GM12878 (cell line): ENCODE data around the gene UBE2E2. TPM values are rescaled to one million over a fixed set of nuclear protein-coding genes. Genes with fewer than 3 reads are reported as not detected.

ENCODE experiments used
- ATAC-seq: fragments of 200-7000 bp; cut with Tn5 transposase; 3 replicates; pipeline ENCODE4 v1.9.1; 2020; ENCODE audit warnings: mild to moderate bottlenecking, moderate library complexity
- BruUV-seq: library from RNA; stranded (reverse); fragments of 400-500 nt; replicated peaks from 2 replicates; lab custom pipeline; 2021; lab: Mats Ljungman, UMichigan
- CTCF ChIA-PET: fragments of 300-600 bp; sonication (Branson Sonifier 250); formaldehyde crosslinking; extraction: SDS; loops from one replicate; lab custom pipeline; 2021; ENCODE audit warnings: inconsistent platforms; lab: Yijun Ruan, JAX
- POLR2A ChIA-PET: fragments of 350-600 bp; formaldehyde crosslinking; extraction: SDS; loops from one replicate; lab custom pipeline; 2021; ENCODE audit warnings: inconsistent platforms; lab: Charles Lee
- RAD21 ChIA-PET: fragments of 300-600 bp; sonication (Branson Sonifier 250); formaldehyde crosslinking; loops from one replicate; lab custom pipeline; 2023; ENCODE audit warnings: antibody characterized with exemption; ENCODE audit not compliant: unreplicated experiment; lab: Charles Lee
- SMC1A ChIA-PET: fragments of 300-600 bp; sonication (Branson Sonifier 250); formaldehyde crosslinking; loops from one replicate; lab custom pipeline; 2023; ENCODE audit not compliant: unreplicated experiment, uncharacterized antibody; lab: Charles Lee
- DNase-seq: peaks from one replicate; pipeline ENCODE4 v3.0.0-alpha.2; 2011; ENCODE audit warnings: low read depth, low spot score
- FAIRE-seq: peaks from 3 replicates; lab custom pipeline; 2011; peaks lifted over from hg19 to GRCh38; lab: Jason Lieb, UNC
- H2AFZ ChIP-seq: 2 replicates; pipeline ENCODE4 v1.6.0; 2011; ENCODE audit warnings: low read depth, low read length, control low read depth; ENCODE audit not compliant: control insufficient read depth
- H3K27ac ChIP-seq: 2 replicates; pipeline ENCODE4 v1.5.1; 2011; ENCODE audit warnings: control low read depth; ENCODE audit not compliant: control insufficient read depth, insufficient read depth
- H3K27me3 ChIP-seq, 2 experiments: replicated peaks in 1 of 2; 2 replicates each; pipeline versions ENCODE4 v1.6.0 to v1.6.1; 2011; ENCODE audit warnings: low read length in 1 of 2; ENCODE audit not compliant: control insufficient read depth in 2 of 2, insufficient read depth in 2 of 2
- H3K36me3 ChIP-seq, 2 experiments: 2 replicates each; pipeline ENCODE4 v1.5.1; 2011; ENCODE audit warnings: low read length in 1 of 2; ENCODE audit not compliant: control insufficient read depth in 2 of 2, insufficient read depth in 2 of 2
- H3K4me1 ChIP-seq: 2 replicates; pipeline ENCODE4 v1.6.1; 2011; ENCODE audit warnings: mild to moderate bottlenecking, low read length, moderate library complexity, mixed read lengths; ENCODE audit not compliant: control insufficient read depth, insufficient read depth
- H3K4me2 ChIP-seq: 2 replicates; pipeline ENCODE4 v1.6.0; 2011; ENCODE audit warnings: control low read depth; ENCODE audit not compliant: control insufficient read depth, insufficient read depth
- H3K4me3 ChIP-seq: fragments of 200-600 bp; sonication (generic); 2 replicates; pipeline ENCODE4 v1.5.1; 2016
- H3K79me2 ChIP-seq: 2 replicates; pipeline ENCODE4 v1.6.0; 2011; ENCODE audit warnings: low read length; ENCODE audit not compliant: control insufficient read depth, insufficient read depth
- H3K9ac ChIP-seq: 2 replicates; pipeline ENCODE4 v1.8.0; 2011; ENCODE audit warnings: low read length, control low read depth, mixed read lengths; ENCODE audit not compliant: control insufficient read depth, insufficient read depth
- H3K9me3 ChIP-seq: replicated peaks from 3 replicates; pipeline ENCODE4 v1.5.1; 2011; ENCODE audit warnings: mild to moderate bottlenecking, low read length; ENCODE audit not compliant: control insufficient read depth, insufficient read depth
- H4K20me1 ChIP-seq: 2 replicates; pipeline ENCODE4 v1.6.0; 2011; ENCODE audit not compliant: control insufficient read depth, insufficient read depth
- CBFB ChIP-seq: IDR thresholded peaks from 2 replicates; pipeline ENCODE4 v1.6.1; 2016; ENCODE audit warnings: antibody characterized with exemption, low read depth
- CEBPB ChIP-seq, 2 experiments: fragments of 150-350 bp in 1 of 2; IDR thresholded peaks; 2 replicates each; pipeline ENCODE4 v1.6.1; 2012 to 2014; ENCODE audit warnings: low read depth in 2 of 2, low read length in 2 of 2, borderline replicate concordance in 1 of 2, inconsistent platforms in 1 of 2
- DPF2 ChIP-seq: fragments of 450-650 bp; IDR thresholded peaks from 2 replicates; pipeline ENCODE4 v1.6.1; 2017; ENCODE audit warnings: mild to moderate bottlenecking
- EGR1 ChIP-seq, 2 experiments: IDR thresholded peaks; 1 replicate in 1 of 2; 2 replicates in 1 of 2; pipeline ENCODE4 v1.6.1; 2011 to 2012; ENCODE audit warnings: low read depth in 2 of 2, low read length in 2 of 2, borderline replicate concordance in 1 of 2, mild to moderate bottlenecking in 1 of 2, moderate library complexity in 1 of 2
- EP300 ChIP-seq, 2 experiments: fragments of 150-350 bp in 1 of 2; IDR thresholded peaks; 2 replicates each; pipeline ENCODE4 v1.6.1; 2011 to 2012; ENCODE audit warnings: low read depth in 2 of 2, low read length in 2 of 2, borderline replicate concordance in 1 of 2, improper control_type of control experiment in 1 of 2, inconsistent platforms in 1 of 2; ENCODE audit not compliant: control insufficient read depth in 1 of 2
- HDAC2 ChIP-seq: fragments of 200-600 bp; sonication (generic); IDR thresholded peaks from 2 replicates; pipeline ENCODE4 v1.6.1; 2017
- HDGF ChIP-seq: fragments of 450-650 bp; IDR thresholded peaks from 2 replicates; pipeline ENCODE4 v1.6.1; 2016; ENCODE audit warnings: antibody characterized with exemption
- KLF5 ChIP-seq: fragments of 450-650 bp; IDR thresholded peaks from 2 replicates; pipeline ENCODE4 v1.6.1; 2014; ENCODE audit warnings: mild to moderate bottlenecking; ENCODE audit not compliant: partially characterized antibody
- RAD21 ChIP-seq: IDR thresholded peaks from 2 replicates; pipeline ENCODE4 v1.6.1; 2011; ENCODE audit warnings: mild to moderate bottlenecking, low read depth, low read length, moderate library complexity; ENCODE audit not compliant: insufficient read depth
- SREBF1 ChIP-seq: IDR thresholded peaks from 2 replicates; pipeline ENCODE4 v1.6.1; 2012; ENCODE audit warnings: mild to moderate bottlenecking, low read length
- STAT1 ChIP-seq: fragments of 450-650 bp; conservative IDR thresholded peaks from 2 replicates; pipeline ENCODE4 v1.6.1; 2014; ENCODE audit warnings: antibody characterized with exemption, mild to moderate bottlenecking
- WGBS: methylation state at CpG from one replicate; pipeline ENCODE4 v1.1.6; 2016; ENCODE audit warnings: low lambda C conversion rate; ENCODE audit not compliant: insufficient replicate concordance, insufficient coverage; ENCODE audit errors: missing lambda C conversion rate; 5-methylcytosine and 5-hydroxymethylcytosine counted together
- in situ Hi-C: fragments of 300-500 bp; cut with MboI; formaldehyde crosslinking; loops from 9 replicates; pipeline ENCODE4 v1.14.3; 2018; ENCODE audit warnings: mixed read lengths
- intact Hi-C: fragments of 100-400 bp; cut with micrococcal nuclease; formaldehyde crosslinking; loops from one replicate; pipeline ENCODE4 v1.14.2; 2022; ENCODE audit not compliant: unreplicated experiment
- polyA plus RNA-seq, 11 experiments: library from polyadenylated mRNA; depleted of rRNA in 4 of 11; unstranded in 6 of 11; stranded (reverse) in 5 of 11; fragments of >200 nt; fragmentation: Nextera tagmentation in 4 of 11; fragmentation: Illumina TruSeq in 1 of 11; extraction: Ambion mirVana in 4 of 11; extraction: Trizol in 1 of 11; gene quantifications; 1 replicate in 1 of 11; 2 replicates in 10 of 11; pipeline versions ENCODE4 v1.2.1 to v1.2.3, GENCODE V29; 2011 to 2016; ENCODE audit warnings: inconsistent platforms in 2 of 11, missing spikeins in 2 of 11, low read depth in 1 of 11
- total RNA-seq, 4 experiments: library from RNA; depleted of rRNA in 3 of 4; stranded (reverse); fragments of >200 nt in 3 of 4; fragmentation: Illumina TruSeq in 1 of 4; extraction: Trizol in 1 of 4; gene quantifications; 2 replicates each; pipeline versions ENCODE4 v1.2.1 to v1.2.3, GENCODE V29; 2013 to 2021
- TF ChIP-seq, protein P1 (sequence below): IDR thresholded peaks from 2 replicates; pipeline ENCODE4 v1.6.1; 2011; ENCODE audit warnings: low read depth, mild to moderate bottlenecking, low read length, moderate library complexity, borderline replicate concordance; ENCODE audit errors: extremely low read depth
- TF ChIP-seq, protein P2 (sequence below), 3 experiments: IDR thresholded peaks in 2 of 3; conservative IDR thresholded peaks in 1 of 3; 2 replicates each; pipeline ENCODE4 v1.5.1; 2011; ENCODE audit warnings: low read depth in 3 of 3, low read length in 3 of 3, mild to moderate bottlenecking in 3 of 3, control low read depth in 2 of 3, moderate library complexity in 2 of 3, inconsistent platforms in 1 of 3, mixed read lengths in 1 of 3; ENCODE audit not compliant: control insufficient read depth in 2 of 3, insufficient read depth in 1 of 3; ENCODE audit errors: extremely low read depth in 1 of 3
- TF ChIP-seq, protein P3 (sequence below): fragments of 450-650 bp; IDR thresholded peaks from 2 replicates; pipeline ENCODE4 v1.6.1; 2014; ENCODE audit warnings: mild to moderate bottlenecking
- TF ChIP-seq, protein P4 (sequence below): IDR thresholded peaks from 2 replicates; pipeline ENCODE4 v1.6.1; 2012; ENCODE audit warnings: low read length, inconsistent platforms

UBE2E2 gene
- total and polyA plus RNA-seq, 10 of the 15 experiments (the other 5 are each of a cell fraction or from before 2014, with no cell fraction given): 8.7 to 71.0 (median 36.4) TPM

DNA sequence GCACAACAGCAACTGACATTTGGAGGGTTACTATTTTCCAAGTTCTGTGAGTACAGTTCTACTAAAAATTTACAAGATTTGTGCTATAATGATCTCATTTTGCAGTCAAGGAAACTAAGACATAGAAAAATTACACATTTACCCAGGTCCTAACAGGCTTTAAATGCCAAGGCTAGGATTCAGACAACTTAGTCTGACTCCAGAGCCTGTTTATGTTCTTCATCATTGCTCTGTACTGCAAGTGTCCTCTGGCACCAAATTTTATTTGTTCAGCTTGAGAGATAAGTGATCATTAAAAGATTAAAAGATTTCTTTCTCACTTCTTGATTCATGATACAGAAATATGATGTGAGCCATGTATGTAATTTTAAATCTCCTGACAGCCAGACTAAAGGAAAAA, 290.8 kb downstream of the UBE2E2 start (continued):
- TF ChIP-seq KLF5 (no peak), SREBF1 (no peak)
- TF ChIP-seq, protein P1, sequence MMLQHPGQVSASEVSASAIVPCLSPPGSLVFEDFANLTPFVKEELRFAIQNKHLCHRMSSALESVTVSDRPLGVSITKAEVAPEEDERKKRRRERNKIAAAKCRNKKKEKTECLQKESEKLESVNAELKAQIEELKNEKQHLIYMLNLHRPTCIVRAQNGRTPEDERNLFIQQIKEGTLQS: no peak
- TF ChIP-seq, protein P2, sequence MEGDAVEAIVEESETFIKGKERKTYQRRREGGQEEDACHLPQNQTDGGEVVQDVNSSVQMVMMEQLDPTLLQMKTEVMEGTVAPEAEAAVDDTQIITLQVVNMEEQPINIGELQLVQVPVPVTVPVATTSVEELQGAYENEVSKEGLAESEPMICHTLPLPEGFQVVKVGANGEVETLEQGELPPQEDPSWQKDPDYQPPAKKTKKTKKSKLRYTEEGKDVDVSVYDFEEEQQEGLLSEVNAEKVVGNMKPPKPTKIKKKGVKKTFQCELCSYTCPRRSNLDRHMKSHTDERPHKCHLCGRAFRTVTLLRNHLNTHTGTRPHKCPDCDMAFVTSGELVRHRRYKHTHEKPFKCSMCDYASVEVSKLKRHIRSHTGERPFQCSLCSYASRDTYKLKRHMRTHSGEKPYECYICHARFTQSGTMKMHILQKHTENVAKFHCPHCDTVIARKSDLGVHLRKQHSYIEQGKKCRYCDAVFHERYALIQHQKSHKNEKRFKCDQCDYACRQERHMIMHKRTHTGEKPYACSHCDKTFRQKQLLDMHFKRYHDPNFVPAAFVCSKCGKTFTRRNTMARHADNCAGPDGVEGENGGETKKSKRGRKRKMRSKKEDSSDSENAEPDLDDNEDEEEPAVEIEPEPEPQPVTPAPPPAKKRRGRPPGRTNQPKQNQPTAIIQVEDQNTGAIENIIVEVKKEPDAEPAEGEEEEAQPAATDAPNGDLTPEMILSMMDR (IDR thresholded peaks at IDR 0.05 in 2 of 3, conservative IDR thresholded peaks at IDR 0.05 in 1 of 3; ENCODE audit: control insufficient read depth in 2 of 3, extremely low read depth in 1 of 3, insufficient read depth in 1 of 3, low read depth in 3 of 3, low read length in 3 of 3): no peak

- CTCF ChIA-PET: interaction anchor here (1.2 kb wide), 1 partner anchor 262 kb away, joined by 3 read pairs; no protein-coding TSS in a partner anchor
Measured at GRCh38 chr3:23494967-23495366, 291.8 kb downstream of the UBE2E2 start.

More at GRCh38 chr3:23494967-23495366, 291.8 kb downstream of the UBE2E2 start:
- no TSS peak for BruUV-seq
- whole genome bisulfite sequencing: 94% methylated on average over 1 of the region's 1 CpG
- ATAC-seq (no peak), FAIRE-seq (no peak), DNase-seq (no peak)
- Histone ChIP-seq H3K27me3 (no peaks in the 10 kb centered on the region), H3K4me2 (no peak overlapping the region), H3K4me3 (no peak overlapping the region), H4K20me1 (no peaks in the 10 kb centered on the region), H3K79me2 (no peaks in the 10 kb centered on the region; the same call in 1 of the 2 replicates), H3K9ac (no peak overlapping the region), H3K4me1 (0 out of 2 replicates have a peak, but pooled peaks cover 4% of the 10 kb centered on the region), H2AFZ (no peak overlapping the region), H3K27ac (no peak overlapping the region), H3K36me3 (no peaks in the 10 kb centered on the region), H3K9me3 (peaks cover 4% of the 10 kb centered on the region; the same call in 1 of the 3 replicates)
- POLR2A ChIA-PET: interaction anchor here (0.5 kb wide), 1 partner anchor 292 kb away, joined by 6 read pairs; no protein-coding TSS in a partner anchor
- SMC1A ChIA-PET: interaction anchor here (1.0 to 2.0 kb wide), 9 partner anchors 13 to 165 kb away, joined by 3 to 6 read pairs (median 3); no protein-coding TSS in a partner anchor
- in situ Hi-C loops: no loop called here
- TF ChIP-seq HDAC2 (no peak), HDGF (no peak), STAT1 (no peak), EP300 (IDR thresholded peaks at IDR 0.05; ENCODE audit: borderline replicate concordance in 1 of 2, control insufficient read depth in 1 of 2, low read depth in 2 of 2, low read length in 2 of 2) (no peak), CBFB (no peak), CEBPB (IDR thresholded peaks at IDR 0.05; ENCODE audit: borderline replicate concordance in 1 of 2, low read depth in 2 of 2, low read length in 2 of 2) (no peak), DPF2 (no peak), EGR1 (IDR thresholded peaks at IDR 0.05; ENCODE audit: borderline replicate concordance in 1 of 2, low read depth in 2 of 2, low read length in 2 of 2) (no peak), RAD21 (no peak)
- TF ChIP-seq, protein P3, sequence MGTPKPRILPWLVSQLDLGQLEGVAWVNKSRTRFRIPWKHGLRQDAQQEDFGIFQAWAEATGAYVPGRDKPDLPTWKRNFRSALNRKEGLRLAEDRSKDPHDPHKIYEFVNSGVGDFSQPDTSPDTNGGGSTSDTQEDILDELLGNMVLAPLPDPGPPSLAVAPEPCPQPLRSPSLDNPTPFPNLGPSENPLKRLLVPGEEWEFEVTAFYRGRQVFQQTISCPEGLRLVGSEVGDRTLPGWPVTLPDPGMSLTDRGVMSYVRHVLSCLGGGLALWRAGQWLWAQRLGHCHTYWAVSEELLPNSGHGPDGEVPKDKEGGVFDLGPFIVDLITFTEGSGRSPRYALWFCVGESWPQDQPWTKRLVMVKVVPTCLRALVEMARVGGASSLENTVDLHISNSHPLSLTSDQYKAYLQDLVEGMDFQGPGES: no peak
- TF ChIP-seq, protein P4, sequence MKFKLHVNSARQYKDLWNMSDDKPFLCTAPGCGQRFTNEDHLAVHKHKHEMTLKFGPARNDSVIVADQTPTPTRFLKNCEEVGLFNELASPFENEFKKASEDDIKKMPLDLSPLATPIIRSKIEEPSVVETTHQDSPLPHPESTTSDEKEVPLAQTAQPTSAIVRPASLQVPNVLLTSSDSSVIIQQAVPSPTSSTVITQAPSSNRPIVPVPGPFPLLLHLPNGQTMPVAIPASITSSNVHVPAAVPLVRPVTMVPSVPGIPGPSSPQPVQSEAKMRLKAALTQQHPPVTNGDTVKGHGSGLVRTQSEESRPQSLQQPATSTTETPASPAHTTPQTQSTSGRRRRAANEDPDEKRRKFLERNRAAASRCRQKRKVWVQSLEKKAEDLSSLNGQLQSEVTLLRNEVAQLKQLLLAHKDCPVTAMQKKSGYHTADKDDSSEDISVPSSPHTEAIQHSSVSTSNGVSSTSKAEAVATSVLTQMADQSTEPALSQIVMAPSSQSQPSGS: no peak
- TF ChIP-seq, protein P1: no peak
- RAD21 ChIA-PET: interaction anchor here (0.9 to 1.1 kb wide), 4 partner anchors 11 to 54 kb away, joined by 3 read pairs; no protein-coding TSS in a partner anchor
- intact Hi-C loops: no loop called here
